IMR-90 (cell line): ENCODE results near the gene AP4B1. TPM values are rescaled to one million over a fixed set of nuclear protein-coding genes. Genes with fewer than 3 reads are reported as not detected.

Experiments used
- ATAC-seq: fragments of 200-7000 bp; cut with Tn5 transposase; 2 replicates; pipeline ENCODE4 v1.9.1; 2020; ENCODE audit warnings: low read depth, mild to moderate bottlenecking, moderate library complexity
- BruUV-seq: library from RNA; stranded (reverse); fragments of 400-500 nt; replicated peaks from 2 replicates; lab custom pipeline; 2021; lab: Mats Ljungman, UMichigan
- CTCF ChIA-PET: fragments of 300-600 bp; formaldehyde crosslinking; extraction: SDS; loops from one replicate; lab custom pipeline; 2021; ENCODE audit warnings: antibody characterized with exemption; lab: Yijun Ruan, JAX
- POLR2A ChIA-PET: fragments of 300-600 bp; sonication (Branson Sonifier 250); formaldehyde crosslinking; loops from one replicate; lab custom pipeline; 2022; ENCODE audit warnings: antibody characterized with exemption; ENCODE audit not compliant: unreplicated experiment; lab: Charles Lee
- DNase-seq: peaks from one replicate; pipeline ENCODE4 v3.0.0; 2013
- H2AFZ ChIP-seq: replicated peaks from 2 replicates; pipeline ENCODE3; 2013; ENCODE audit warnings: low read length, mild to moderate bottlenecking; ENCODE audit not compliant: poor library complexity
- H2AK5ac ChIP-seq: 2 replicates; pipeline ENCODE4 v1.6.1; 2013; ENCODE audit warnings: low read depth, low read length, inconsistent platforms
- H2AK9ac ChIP-seq: replicated peaks from 2 replicates; pipeline ENCODE3; 2013; ENCODE audit warnings: mild to moderate bottlenecking, low read depth, low read length, moderate library complexity; ENCODE audit not compliant: poor library complexity
- H2BK120ac ChIP-seq: 2 replicates; pipeline ENCODE4 v1.6.1; 2013; ENCODE audit warnings: low read depth, low read length, inconsistent platforms
- H2BK15ac ChIP-seq: 3 replicates; pipeline ENCODE4 v1.6.1; 2013; ENCODE audit warnings: low read depth, low read length, inconsistent platforms
- H2BK20ac ChIP-seq: 2 replicates; pipeline ENCODE4 v1.6.1; 2013; ENCODE audit warnings: low read depth, mild to moderate bottlenecking, inconsistent platforms, low read length, moderate library complexity
- H2BK5ac ChIP-seq: 2 replicates; pipeline ENCODE4 v1.6.1; 2013; ENCODE audit warnings: mild to moderate bottlenecking, low read depth, low read length, inconsistent platforms; ENCODE audit not compliant: poor library complexity, severe bottlenecking
- H3K14ac ChIP-seq: replicated peaks from 2 replicates; pipeline ENCODE4 v1.6.1; 2013; ENCODE audit warnings: low read depth, low read length, inconsistent platforms
- H3K18ac ChIP-seq: 2 replicates; pipeline ENCODE4 v1.6.1; 2013; ENCODE audit warnings: low read depth, low read length, control low read depth
- H3K23ac ChIP-seq: 2 replicates; pipeline ENCODE4 v1.6.1; 2013; ENCODE audit warnings: low read depth, low read length, inconsistent platforms
- H3K27ac ChIP-seq: 2 replicates; pipeline ENCODE4 v1.5.1; 2013; ENCODE audit warnings: mild to moderate bottlenecking, control low read depth, low read length; ENCODE audit not compliant: insufficient read depth
- H3K27me3 ChIP-seq: 2 replicates; pipeline ENCODE4 v1.6.1; 2013; ENCODE audit warnings: low read length; ENCODE audit not compliant: control insufficient read depth, insufficient read depth
- H3K36me3 ChIP-seq: 2 replicates; pipeline ENCODE4 v1.6.1; 2013; ENCODE audit warnings: low read length, mixed read lengths; ENCODE audit not compliant: control insufficient read depth, insufficient read depth
- H3K4ac ChIP-seq: 2 replicates; pipeline ENCODE4 v1.6.1; 2013; ENCODE audit warnings: low read depth, low read length, inconsistent platforms
- H3K4me1 ChIP-seq: 2 replicates; pipeline ENCODE4 v1.6.1; 2013; ENCODE audit warnings: low read length, mixed read lengths; ENCODE audit not compliant: control insufficient read depth, insufficient read depth
- H3K4me2 ChIP-seq: 2 replicates; pipeline ENCODE4 v1.6.1; 2013; ENCODE audit warnings: low read depth, mild to moderate bottlenecking, control low read depth, low read length, moderate library complexity
- H3K4me3 ChIP-seq: 2 replicates; pipeline ENCODE4 v1.5.1; 2013; ENCODE audit warnings: low read depth, mild to moderate bottlenecking, control low read depth, low read length, moderate library complexity; ENCODE audit not compliant: insufficient read depth
- H3K56ac ChIP-seq: 2 replicates; pipeline ENCODE4 v1.6.1; 2013; ENCODE audit warnings: low read length, inconsistent platforms; ENCODE audit not compliant: insufficient read depth; ENCODE audit errors: extremely low read depth
- H3K79me1 ChIP-seq, 2 experiments: 2 replicates each; pipeline ENCODE4 v1.6.1; 2013; ENCODE audit warnings: low read length in 2 of 2, inconsistent platforms in 1 of 2, low read depth in 1 of 2
- H3K9ac ChIP-seq: 2 replicates; pipeline ENCODE4 v1.6.1; 2013; ENCODE audit warnings: low read depth, low read length, control low read depth
- H3K9me1 ChIP-seq: 2 replicates; pipeline ENCODE4 v1.6.1; 2013; ENCODE audit warnings: low read length, inconsistent platforms; ENCODE audit not compliant: insufficient read depth
- H3K9me3 ChIP-seq: 2 replicates; pipeline ENCODE4 v1.6.1; 2013; ENCODE audit warnings: low read length; ENCODE audit not compliant: control insufficient read depth, insufficient read depth
- H4K20me1 ChIP-seq: 2 replicates; pipeline ENCODE4 v1.6.1; 2013; ENCODE audit warnings: low read length, inconsistent platforms; ENCODE audit not compliant: insufficient read depth
- H4K5ac ChIP-seq: 2 replicates; pipeline ENCODE4 v1.6.1; 2013; ENCODE audit warnings: mild to moderate bottlenecking, low read depth, low read length, control low read depth
- H4K8ac ChIP-seq, 2 experiments: 2 replicates each; pipeline ENCODE4 v1.6.1; 2013; ENCODE audit warnings: low read depth in 2 of 2, low read length in 2 of 2, control low read depth in 1 of 2, inconsistent platforms in 1 of 2
- H4K91ac ChIP-seq: 2 replicates; pipeline ENCODE4 v1.6.1; 2013; ENCODE audit warnings: low read depth, low read length, inconsistent platforms; ENCODE audit not compliant: insufficient read depth
- CHD1 ChIP-seq: IDR thresholded peaks from 2 replicates; pipeline ENCODE4 v1.6.1; 2012; ENCODE audit warnings: low read depth, low read length, improper control_type of control experiment
- CTCF ChIP-seq: conservative IDR thresholded peaks from 2 replicates; pipeline ENCODE4 v1.5.1; 2012; ENCODE audit warnings: mild to moderate bottlenecking, low read depth, low read length, improper control_type of control experiment
- ELK1 ChIP-seq: fragments of 150-350 bp; IDR thresholded peaks from 2 replicates; pipeline ENCODE4 v1.6.1; 2016; ENCODE audit warnings: low read depth, mild to moderate bottlenecking, low read length, moderate library complexity, borderline replicate concordance
- MAFK ChIP-seq: IDR thresholded peaks from 2 replicates; pipeline ENCODE4 v1.6.1; 2012; ENCODE audit warnings: low read depth, low read length, improper control_type of control experiment
- MXI1 ChIP-seq: IDR thresholded peaks from 2 replicates; pipeline ENCODE4 v1.6.1; 2012; ENCODE audit warnings: low read depth, mild to moderate bottlenecking, low read length, moderate library complexity, borderline replicate concordance
- RCOR1 ChIP-seq: IDR thresholded peaks from 2 replicates; pipeline ENCODE4 v1.6.1; 2012; ENCODE audit warnings: mild to moderate bottlenecking, low read length, improper control_type of control experiment; ENCODE audit not compliant: insufficient replicate concordance
- RFX5 ChIP-seq: IDR thresholded peaks from 2 replicates; pipeline ENCODE4 v1.8.0; 2012; ENCODE audit warnings: low read depth, mild to moderate bottlenecking, low read length, moderate library complexity
- SMC3 ChIP-seq: fragments of 150-350 bp; IDR thresholded peaks from 2 replicates; pipeline ENCODE4 v1.6.1; 2016; ENCODE audit warnings: low read depth, mild to moderate bottlenecking, antibody characterized with exemption, low read length, moderate library complexity
- WGBS, 2 experiments: methylation state at CpG; one replicate each; pipeline versions ENCODE4 v1.1.5 to v1.1.7; 2013; ENCODE audit warnings: missing lambda C conversion rate in 2 of 2; ENCODE audit not compliant: insufficient read length in 1 of 2; ENCODE audit errors: extremely low coverage in 2 of 2; 5-methylcytosine and 5-hydroxymethylcytosine counted together
- dilution Hi-C: fragments of 300-500 bp; cut with HindIII; formaldehyde crosslinking; loops from one replicate; pipeline ENCODE4 v1.14.3; 2018; ENCODE audit warnings: low sequenced_read_pairs; ENCODE audit not compliant: unreplicated experiment
- in situ Hi-C: fragments of 300-500 bp; cut with MboI; formaldehyde crosslinking; loops from 3 replicates; pipeline ENCODE4 v1.14.3; 2019; ENCODE audit warnings: low sequenced_read_pairs, inconsistent platforms, mixed read lengths
- intact Hi-C: fragments of 100-400 bp; cut with micrococcal nuclease; formaldehyde crosslinking; loops from 2 replicates; pipeline ENCODE4 v1.10.0; 2022
- polyA plus RNA-seq, 3 experiments: library from polyadenylated mRNA; depleted of rRNA; stranded (reverse); fragments of >200 nt; gene quantifications; 2 replicates each; pipeline ENCODE4 v1.2.3, GENCODE V29; 2012; ENCODE audit warnings: low replicate concordance in 1 of 3
- total RNA-seq: library from RNA; depleted of rRNA; stranded (reverse); fragments of >200 nt; gene quantifications from 2 replicates; pipeline ENCODE4 v1.2.3, GENCODE V29; 2012

Gene AP4B1
- total and polyA plus RNA-seq, 2 of the 4 experiments (the other 2 are of a cell fraction): 15.6 to 18.1 TPM

- dilution Hi-C loops: no loop called here
- CTCF ChIA-PET: interaction anchor here (0.7 kb wide), 1 partner anchor 295 kb away, joined by 4 read pairs; no protein-coding TSS in a partner anchor
- no CpG with 5 or more reads among the region's 3 CpGs for WGBS, 2 experiments
These were observed 45.0 kb downstream of the AP4B1 start for GRCh38 chr1:113859478-113860175.

More at GRCh38 chr1:113859478-113860175, 45.0 kb downstream of the AP4B1 start:
- Histone ChIP-seq H3K4ac (peak overlapping the region; percentile 88), H3K9me3 (no peaks in the 10 kb centered on the region), H3K27ac (peak overlapping the region; percentile 59), H3K27me3 (no peaks in the 10 kb centered on the region), H3K9me1 (no peaks in the 10 kb centered on the region), H3K4me1 (peaks cover 10% of the 10 kb centered on the region), H3K18ac (peak overlapping the region; percentile 76; the same call in 1 of the 2 replicates), H4K8ac (peak overlapping the region; percentile 85 to 87), H2BK120ac (peak overlapping the region; percentile 95), H3K9ac (no peak overlapping the region; the same call in 1 of the 2 replicates), H4K20me1 (no peaks in the 10 kb centered on the region), H3K79me1 (no peaks in the 10 kb centered on the region), H3K4me3 (no peak overlapping the region), H2AFZ (peak overlapping the region; percentile 76), H3K23ac (peak overlapping the region; percentile 77; the same call in 1 of the 2 replicates), H4K5ac (peak overlapping the region; percentile 95), H2AK5ac (peak overlapping the region; percentile 93), H2BK5ac (peak overlapping the region; percentile 94), H2AK9ac (no peak overlapping the region), H4K91ac (peak overlapping the region; percentile 70), H2BK15ac (peak overlapping the region; percentile 97), H3K14ac (peak overlapping the region; percentile 91), H3K4me2 (peak overlapping the region; percentile 98), H2BK20ac (peak overlapping the region; percentile 91), H3K56ac (peak overlapping the region; percentile 28; the same call in 1 of the 2 replicates), H3K36me3 (no peaks in the 10 kb centered on the region)
- TF ChIP-seq SMC3: no peak
- no peak for TF ChIP-seq MXI1
- TF ChIP-seq ELK1: no peak
- no peak for TF ChIP-seq RFX5
- TF ChIP-seq CHD1: no peak
- no peak for TF ChIP-seq CTCF
- no peak for TF ChIP-seq RCOR1
- TF ChIP-seq MAFK: no peak
- intact Hi-C loops (no loop called here), in situ Hi-C loops (loop anchor here (25.0 kb wide), 1 partner anchor 428 kb away; no protein-coding TSS in a partner anchor)
- BruUV-seq: no TSS peak
- no peak for DNase-seq
- POLR2A ChIA-PET: interaction anchor here (0.6 kb wide), 2 partner anchors 301 to 937 kb away, joined by 3 to 4 read pairs; no protein-coding TSS in a partner anchor
- no peak for ATAC-seq
